MM.1S (cell line): Measurements from ENCODE around the gene STAMBPL1.

Experiments
- DNase-seq: peaks from one replicate; pipeline ENCODE4 v3.0.0-alpha.2; 2015
- H2AFZ ChIP-seq: fragments of 300-600 bp; sonication (generic); 2 replicates; pipeline ENCODE4 v1.6.0; 2016; ENCODE audit warnings: antibody characterized with exemption, low read length
- H3F3A ChIP-seq: fragments of 300-600 bp; sonication (generic); 2 replicates; pipeline ENCODE4 v1.6.1; 2016; ENCODE audit warnings: mild to moderate bottlenecking, antibody characterized with exemption, low read length, moderate library complexity, mixed read lengths; ENCODE audit not compliant: insufficient read depth
- H3K27ac ChIP-seq: fragments of 300-600 bp; sonication (generic); 2 replicates; pipeline ENCODE4 v1.5.1; 2016; ENCODE audit warnings: mild to moderate bottlenecking, low read length
- H3K27me3 ChIP-seq: fragments of 300-600 bp; sonication (generic); replicated peaks from 2 replicates; pipeline ENCODE4 v1.6.0; 2016; ENCODE audit warnings: low read length; ENCODE audit not compliant: insufficient read depth
- H3K36me3 ChIP-seq: fragments of 300-600 bp; sonication (generic); replicated peaks from 2 replicates; pipeline ENCODE4 v1.6.1; 2016; ENCODE audit warnings: mild to moderate bottlenecking, low read length, mixed read lengths; ENCODE audit not compliant: insufficient read depth
- H3K4me1 ChIP-seq: fragments of 300-600 bp; sonication (generic); 2 replicates; pipeline ENCODE4 v1.6.1; 2016; ENCODE audit warnings: low read length, mixed read lengths
- H3K4me2 ChIP-seq: fragments of 300-600 bp; sonication (generic); 2 replicates; pipeline ENCODE4 v1.6.0; 2016; ENCODE audit warnings: low read depth, low read length
- H3K4me3 ChIP-seq: fragments of 300-600 bp; sonication (generic); 2 replicates; pipeline ENCODE4 v1.5.1; 2016; ENCODE audit warnings: low read length, mixed read lengths
- H3K79me2 ChIP-seq: fragments of 300-600 bp; sonication (generic); 2 replicates; pipeline ENCODE4 v1.6.1; 2016; ENCODE audit warnings: mixed run types, low read length, mixed read lengths
- H3K9ac ChIP-seq: fragments of 300-600 bp; sonication (generic); 2 replicates; pipeline ENCODE4 v1.6.1; 2016; ENCODE audit warnings: low read length, mixed read lengths
- H3K9me2 ChIP-seq: fragments of 300-600 bp; sonication (generic); replicated peaks from 2 replicates; pipeline ENCODE4 v1.6.1; 2016; ENCODE audit warnings: mild to moderate bottlenecking, low read length, mixed read lengths; ENCODE audit not compliant: insufficient read depth
- H3K9me3 ChIP-seq: fragments of 300-600 bp; sonication (generic); replicated peaks from 2 replicates; pipeline ENCODE4 v1.6.1; 2016; ENCODE audit warnings: mild to moderate bottlenecking, low read length, mixed read lengths; ENCODE audit not compliant: insufficient read depth
- H4K20me1 ChIP-seq: fragments of 300-600 bp; sonication (generic); 2 replicates; pipeline ENCODE4 v1.6.1; 2016; ENCODE audit warnings: mild to moderate bottlenecking, low read length, moderate library complexity, mixed read lengths; ENCODE audit not compliant: insufficient read depth
- EZH2 ChIP-seq: fragments of 300-600 bp; sonication (generic); optimal IDR thresholded peaks from 2 replicates; pipeline ENCODE3; 2017; ENCODE audit warnings: low read depth, mild to moderate bottlenecking, antibody characterized with exemption, low read length, mixed read lengths
- EZH2phosphoT487 ChIP-seq: fragments of 300-600 bp; sonication (generic); IDR thresholded peaks from 2 replicates; pipeline ENCODE4 v1.6.1; 2018; ENCODE audit warnings: antibody characterized with exemption, low read length
- TF ChIP-seq, protein P1 (sequence below): fragments of 300-600 bp; sonication (generic); IDR thresholded peaks from 2 replicates; pipeline ENCODE4 v1.5.1; 2016; ENCODE audit warnings: antibody characterized with exemption, low read length, mixed read lengths

Gene STAMBPL1

DNA sequence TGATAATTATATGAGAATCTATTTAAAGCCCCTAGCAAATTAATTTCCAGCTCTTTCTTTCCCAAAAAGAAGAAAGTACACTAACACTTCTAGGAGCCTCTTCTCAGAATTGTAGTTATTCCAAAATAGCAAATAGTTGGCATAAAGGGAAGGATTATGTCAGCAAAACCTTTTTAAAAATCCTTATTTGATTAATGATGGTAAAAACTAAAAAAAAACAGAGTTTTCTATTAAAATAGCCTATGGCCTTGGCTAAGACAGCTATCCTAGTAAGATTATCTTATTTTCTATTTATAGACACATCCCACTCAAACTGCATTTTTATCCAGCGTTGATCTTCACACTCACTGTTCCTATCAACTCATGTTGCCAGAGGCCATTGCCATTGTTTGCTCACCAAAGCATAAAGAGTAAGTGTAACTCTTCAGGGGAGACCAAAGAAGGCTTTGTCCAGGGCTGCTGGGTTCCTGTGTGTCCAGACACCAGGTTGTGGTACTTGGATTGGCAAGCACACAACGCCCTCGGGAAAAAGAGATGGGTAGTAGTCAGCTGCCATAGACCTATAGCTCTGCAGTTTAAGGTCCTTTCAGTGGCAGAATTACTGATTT is 41.0 kb downstream of the STAMBPL1 start:
- no peak for DNase-seq
- H3K9ac ChIP-seq, result no peak overlapping the region
- no peak overlapping the region for H3K27ac ChIP-seq
- H3K79me2 ChIP-seq, result no peaks in the 10 kb centered on the region
- H3K4me1 ChIP-seq, result no peaks in the 10 kb centered on the region
- H3K4me3 ChIP-seq, result no peak overlapping the region
- H2AFZ ChIP-seq, result no peak overlapping the region
- no peaks in the 10 kb centered on the region for H3K9me3 ChIP-seq
- no peaks in the 10 kb centered on the region for H3K27me3 ChIP-seq
- no peaks in the 10 kb centered on the region for H3F3A ChIP-seq
- TF ChIP-seq, protein P1, sequence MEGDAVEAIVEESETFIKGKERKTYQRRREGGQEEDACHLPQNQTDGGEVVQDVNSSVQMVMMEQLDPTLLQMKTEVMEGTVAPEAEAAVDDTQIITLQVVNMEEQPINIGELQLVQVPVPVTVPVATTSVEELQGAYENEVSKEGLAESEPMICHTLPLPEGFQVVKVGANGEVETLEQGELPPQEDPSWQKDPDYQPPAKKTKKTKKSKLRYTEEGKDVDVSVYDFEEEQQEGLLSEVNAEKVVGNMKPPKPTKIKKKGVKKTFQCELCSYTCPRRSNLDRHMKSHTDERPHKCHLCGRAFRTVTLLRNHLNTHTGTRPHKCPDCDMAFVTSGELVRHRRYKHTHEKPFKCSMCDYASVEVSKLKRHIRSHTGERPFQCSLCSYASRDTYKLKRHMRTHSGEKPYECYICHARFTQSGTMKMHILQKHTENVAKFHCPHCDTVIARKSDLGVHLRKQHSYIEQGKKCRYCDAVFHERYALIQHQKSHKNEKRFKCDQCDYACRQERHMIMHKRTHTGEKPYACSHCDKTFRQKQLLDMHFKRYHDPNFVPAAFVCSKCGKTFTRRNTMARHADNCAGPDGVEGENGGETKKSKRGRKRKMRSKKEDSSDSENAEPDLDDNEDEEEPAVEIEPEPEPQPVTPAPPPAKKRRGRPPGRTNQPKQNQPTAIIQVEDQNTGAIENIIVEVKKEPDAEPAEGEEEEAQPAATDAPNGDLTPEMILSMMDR, result no peak
- TF ChIP-seq EZH2 (no peak), EZH2phosphoT487 (no peak)
- no peaks in the 10 kb centered on the region for H4K20me1 ChIP-seq
- H3K36me3 ChIP-seq, result no peaks in the 10 kb centered on the region
- H3K9me2 ChIP-seq, result no peaks in the 10 kb centered on the region
- H3K4me2 ChIP-seq, result no peak overlapping the region

DNA sequence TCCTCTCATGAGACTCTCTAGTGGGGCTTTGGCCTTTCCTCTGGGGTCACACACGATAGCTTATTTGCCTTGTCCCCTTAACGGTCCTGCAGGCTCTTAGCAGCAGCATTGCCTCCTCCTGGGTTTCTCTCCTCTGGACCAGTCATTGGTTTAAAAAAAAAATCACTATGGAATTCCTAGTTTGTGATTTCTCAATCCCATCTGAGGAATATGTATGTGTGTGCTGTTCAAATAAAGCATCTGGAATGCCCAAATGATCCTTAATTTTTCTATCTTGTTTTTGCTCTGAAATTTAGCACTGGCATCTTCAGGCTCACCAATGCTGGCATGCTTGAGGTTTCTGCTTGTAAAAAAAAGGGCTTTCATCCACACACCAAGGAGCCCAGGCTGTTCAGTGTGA is 42.0 kb downstream of the STAMBPL1 start:
- Histone ChIP-seq H3K9me2 (no peaks in the 10 kb centered on the region), H3K4me2 (no peak overlapping the region), H3F3A (no peaks in the 10 kb centered on the region), H3K27ac (no peak overlapping the region), H3K9me3 (no peaks in the 10 kb centered on the region), H4K20me1 (no peaks in the 10 kb centered on the region), H2AFZ (no peak overlapping the region), H3K4me1 (no peaks in the 10 kb centered on the region), H3K36me3 (no peaks in the 10 kb centered on the region), H3K9ac (no peak overlapping the region), H3K4me3 (no peak overlapping the region), H3K27me3 (no peaks in the 10 kb centered on the region), H3K79me2 (no peaks in the 10 kb centered on the region)
- TF ChIP-seq EZH2 (no peak), EZH2phosphoT487 (no peak)
- TF ChIP-seq, protein P1, result no peak
- DNase-seq, result no peak

DNA sequence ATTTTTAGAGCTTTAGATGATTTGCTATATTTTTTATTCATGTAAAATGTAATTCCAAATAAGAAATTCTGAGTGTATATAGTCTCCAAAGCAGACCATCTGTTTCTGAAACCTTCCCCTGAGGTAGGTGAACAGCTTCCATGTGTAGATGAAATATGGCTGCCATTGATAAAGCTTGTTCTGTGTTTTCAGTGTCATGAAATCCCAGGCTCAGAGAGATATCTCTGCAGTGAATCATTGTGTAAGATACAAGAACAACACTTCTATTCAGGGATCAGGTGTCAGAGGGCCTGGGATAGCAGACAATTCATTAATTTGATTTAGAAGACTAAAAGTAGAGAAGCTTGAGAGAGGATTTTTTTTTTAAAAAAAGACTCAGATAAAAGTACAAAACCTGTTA is 43.5 kb downstream of the STAMBPL1 start:
- no peaks in the 10 kb centered on the region for H3K36me3 ChIP-seq
- H3K27ac ChIP-seq, result no peak overlapping the region
- no peak for DNase-seq

More for the DNA sequence above, 43.5 kb downstream of the STAMBPL1 start:
- no peak overlapping the region for H2AFZ ChIP-seq
- TF ChIP-seq EZH2phosphoT487 (no peak), EZH2 (no peak)
- TF ChIP-seq, protein P1, result no peak
- no peak overlapping the region for H3K4me3 ChIP-seq
- H3K27me3 ChIP-seq, result no peaks in the 10 kb centered on the region
- H3K9me2 ChIP-seq, result no peaks in the 10 kb centered on the region
- no peak overlapping the region for H3K4me2 ChIP-seq
- no peaks in the 10 kb centered on the region for H3K9me3 ChIP-seq
- H3K79me2 ChIP-seq, result no peaks in the 10 kb centered on the region
- H3K9ac ChIP-seq, result no peak overlapping the region
- no peaks in the 10 kb centered on the region for H3F3A ChIP-seq
- no peaks in the 10 kb centered on the region for H3K4me1 ChIP-seq
- H4K20me1 ChIP-seq, result no peaks in the 10 kb centered on the region
